BLaER1 treated with 17β-estradiol and CSF1 and Interleukin-3, amounts not matched to agents 10 nM and 100 nM (cell line): Measurements from ENCODE around the gene DLGAP4.
A peak's percentile ranks its signal among the peaks of the same experiment; 100 is the strongest.

Experiments used
- H3K27ac ChIP-seq, 11 experiments: shearing (Covaris generic); formaldehyde crosslinking; 2 replicates each; pipeline ENCODE4 v1.8.1; 2022
- H3K27me3 ChIP-seq, 11 experiments: shearing (Covaris generic); formaldehyde crosslinking; 2 replicates each; pipeline ENCODE4 v1.8.1; 2022
- H3K36me3 ChIP-seq, 11 experiments: shearing (Covaris generic); formaldehyde crosslinking; 2 replicates each; pipeline ENCODE4 v1.8.1; 2022
- H3K4me1 ChIP-seq, 10 experiments: shearing (Covaris generic); formaldehyde crosslinking; 2 replicates each; pipeline ENCODE4 v1.8.1; 2022
- H3K4me2 ChIP-seq, 11 experiments: shearing (Covaris generic); formaldehyde crosslinking; 2 replicates each; pipeline ENCODE4 v1.8.1; 2022
- H3K4me3 ChIP-seq, 10 experiments: shearing (Covaris generic); formaldehyde crosslinking; 2 replicates each; pipeline ENCODE4 v1.8.1; 2022
- H3K9ac ChIP-seq, 11 experiments: shearing (Covaris generic); formaldehyde crosslinking; 2 replicates each; pipeline ENCODE4 v1.8.1; 2022
- H3K9me3 ChIP-seq, 11 experiments: shearing (Covaris generic); formaldehyde crosslinking; replicated peaks in 1 of 11; 2 replicates each; pipeline ENCODE4 v1.8.1; 2022
- H4K20me1 ChIP-seq, 11 experiments: shearing (Covaris generic); formaldehyde crosslinking; 2 replicates each; pipeline ENCODE4 v1.8.1; 2022
- Cebpa-rat ChIP-seq, 11 experiments: shearing (Covaris generic); IDR thresholded peaks; 2 replicates each; pipeline ENCODE4 v1.8.1; 2022

DLGAP4 gene

GRCh38 chr20:36491901-36492617 lies 185.9 kb downstream of the DLGAP4 start:
- peak overlapping the region; percentile 9 to 63 (median 41); a peak in 17 of 22 replicates for H3K9ac ChIP-seq
- peaks cover 15 to 42% (median 24%) of the 10 kb centered on the region in 11 experiments for H3K36me3 ChIP-seq
- H4K20me1 ChIP-seq: peaks cover 75 to 100% (median 100%) of the 10 kb centered on the region in 11 experiments
- peak overlapping the region in 10 of 11 experiments; percentile 5 to 78 (median 63); a peak in 19 of 22 replicates for H3K27ac ChIP-seq
- peaks cover 33 to 57% (median 48%) of the 10 kb centered on the region in 10 experiments for H3K4me1 ChIP-seq
- 0 out of 20 replicates have a peak overlapping the region, but pooled peaks of 1 of the 10 experiments have one; percentile 14 for H3K4me3 ChIP-seq
- H3K9me3 ChIP-seq: no peaks in the 10 kb centered on the region
- no peak for TF ChIP-seq Cebpa-rat (IDR thresholded peaks at IDR 0.05)
- peak overlapping the region; percentile 58 to 84 (median 75) for H3K4me2 ChIP-seq
- no peaks in the 10 kb centered on the region for H3K27me3 ChIP-seq

GRCh38 chr20:36493051-36493800 lies 187.1 kb downstream of the DLGAP4 start:
- 0 out of 22 replicates have a peak overlapping the region, but pooled peaks of 1 of the 11 experiments have one; percentile 76 for H3K4me2 ChIP-seq
- peak overlapping the region in 5 of 11 experiments; percentile 6 to 39 (median 15); a peak in 3 of 22 replicates for H3K9ac ChIP-seq

GRCh38 chr20:36493801-36494114 lies 187.6 kb downstream of the DLGAP4 start:
- Histone ChIP-seq H3K9ac (peak overlapping the region in 4 of 11 experiments; percentile 15 to 39 (median 22); a peak in 3 of 22 replicates), H3K27me3 (no peaks in the 10 kb centered on the region), H3K4me3 (no peak overlapping the region), H3K27ac (peak overlapping the region in 4 of 11 experiments; percentile 2 to 17 (median 8); a peak in 2 of 22 replicates), H3K9me3 (no peaks in the 10 kb centered on the region), H4K20me1 (peaks cover 71 to 100% (median 95%) of the 10 kb centered on the region in 11 experiments), H3K4me2 (no peak overlapping the region), H3K4me1 (peaks cover 33 to 59% (median 48%) of the 10 kb centered on the region in 10 experiments), H3K36me3 (peaks cover 28 to 53% (median 41%) of the 10 kb centered on the region in 11 experiments)
- no peak for TF ChIP-seq Cebpa-rat (IDR thresholded peaks at IDR 0.05)

More at GRCh38 chr20:36493051-36493800, 187.1 kb downstream of the DLGAP4 start:
- Histone ChIP-seq H3K4me1 (peaks cover 33 to 59% (median 48%) of the 10 kb centered on the region in 10 experiments), H3K36me3 (peaks cover 24 to 49% (median 36%) of the 10 kb centered on the region in 11 experiments), H3K4me3 (no peak overlapping the region), H3K27me3 (no peaks in the 10 kb centered on the region), H4K20me1 (peaks cover 71 to 100% (median 99%) of the 10 kb centered on the region in 11 experiments), H3K27ac (peak overlapping the region in 5 of 11 experiments; percentile 2 to 74 (median 11); a peak in 3 of 22 replicates), H3K9me3 (no peaks in the 10 kb centered on the region)
- no peak for TF ChIP-seq Cebpa-rat (IDR thresholded peaks at IDR 0.05)

GRCh38 chr20:36496707-36497669 lies 190.8 kb downstream of the DLGAP4 start:
- Histone ChIP-seq H3K9ac (peak overlapping the region in 3 of 11 experiments; percentile 4 to 9 (median 9); a peak in 1 of 22 replicates), H3K4me3 (no peak overlapping the region), H3K36me3 (peaks cover 58 to 84% (median 71%) of the 10 kb centered on the region in 11 experiments), H3K27ac (peak overlapping the region in 1 of 11 experiments; percentile 18; a peak in 1 of 22 replicates), H3K27me3 (no peaks in the 10 kb centered on the region), H3K4me2 (peak overlapping the region in 4 of 11 experiments; percentile 2 to 45 (median 36); a peak in 4 of 22 replicates), H3K9me3 (no peaks in the 10 kb centered on the region), H4K20me1 (peaks cover 43 to 83% (median 62%) of the 10 kb centered on the region in 11 experiments), H3K4me1 (peaks cover 7 to 27% (median 19%) of the 10 kb centered on the region in 10 experiments)
- no peak for TF ChIP-seq Cebpa-rat (IDR thresholded peaks at IDR 0.05)

GRCh38 chr20:36497856-36498255 lies 191.7 kb downstream of the DLGAP4 start:
- H3K27ac ChIP-seq: no peak overlapping the region
- peaks cover 67 to 93% (median 77%) of the 10 kb centered on the region in 11 experiments for H3K36me3 ChIP-seq
- H3K9me3 ChIP-seq: no peaks in the 10 kb centered on the region
- no peak overlapping the region for H3K9ac ChIP-seq
- TF ChIP-seq Cebpa-rat (IDR thresholded peaks at IDR 0.05): no peak
- peaks cover 34 to 75% (median 54%) of the 10 kb centered on the region in 11 experiments for H4K20me1 ChIP-seq
- peaks cover 0 to 19% (median 11%) of the 10 kb centered on the region in 10 experiments; a peak in 11 of 20 replicates for H3K4me1 ChIP-seq
- no peaks in the 10 kb centered on the region for H3K27me3 ChIP-seq
- H3K4me2 ChIP-seq: no peak overlapping the region
- no peak overlapping the region for H3K4me3 ChIP-seq

GRCh38 chr20:36498386-36499179 lies 192.4 kb downstream of the DLGAP4 start:
- Histone ChIP-seq H4K20me1 (peaks cover 27 to 68% (median 47%) of the 10 kb centered on the region in 11 experiments), H3K27me3 (no peaks in the 10 kb centered on the region), H3K36me3 (peaks cover 73 to 96% (median 83%) of the 10 kb centered on the region in 11 experiments), H3K4me1 (peaks cover 0 to 15% (median 9%) of the 10 kb centered on the region in 10 experiments; a peak in 9 of 20 replicates), H3K27ac (no peak overlapping the region), H3K9ac (0 out of 22 replicates have a peak overlapping the region, but pooled peaks of 1 of the 11 experiments have one; percentile 15), H3K9me3 (no peaks in the 10 kb centered on the region), H3K4me2 (no peak overlapping the region), H3K4me3 (no peak overlapping the region)
- TF ChIP-seq Cebpa-rat (IDR thresholded peaks at IDR 0.05): no peak

- Histone ChIP-seq H3K4me2 (no peak overlapping the region), H3K4me3 (no peak overlapping the region), H4K20me1 (peaks cover 21 to 61% (median 40%) of the 10 kb centered on the region in 11 experiments; a peak in 20 of 22 replicates), H3K4me1 (peaks cover 0 to 15% (median 7%) of the 10 kb centered on the region in 10 experiments; a peak in 9 of 20 replicates), H3K9ac (no peak overlapping the region), H3K9me3 (no peaks in the 10 kb centered on the region), H3K36me3 (peaks cover 75 to 99% (median 86%) of the 10 kb centered on the region in 11 experiments), H3K27ac (no peak overlapping the region), H3K27me3 (no peaks in the 10 kb centered on the region)
- TF ChIP-seq Cebpa-rat (IDR thresholded peaks at IDR 0.05): no peak
Observed at GRCh38 chr20:36499211-36499610, 193.1 kb downstream of the DLGAP4 start.
